ENCODE measurements around the gene PRDM5.
"Not testable (repeated sequence)": the region's sequence is repeated elsewhere in the genome, so short reads cannot be mapped to it uniquely, and the experiment has no call there.

The PRDM5 gene

GRCh38 chr4:120741636-120742035 lies 180.9 kb downstream of the PRDM5 start:
- DNase-seq = not testable (repeated sequence)

- DNase-seq = no peak
These were observed 186.2 kb downstream of the PRDM5 start for GRCh38 chr4:120736312-120736711.

GRCh38 chr4:120733968-120734367 lies 188.6 kb downstream of the PRDM5 start:
- peak; percentile 54 for DNase-seq

GRCh38 chr4:120733054-120733453 lies 189.5 kb downstream of the PRDM5 start:
- DNase-seq = no peak

GRCh38 chr4:120731561-120731960 lies 191.0 kb downstream of the PRDM5 start:
- DNase-seq = no peak

GRCh38 chr4:120730777-120731320 lies 191.7 kb downstream of the PRDM5 start:
- DNase-seq = no peak

- no peak for DNase-seq
These were observed 193.4 kb downstream of the PRDM5 start for GRCh38 chr4:120728892-120729675.

- no peak for DNase-seq
These were observed 196.6 kb downstream of the PRDM5 start for GRCh38 chr4:120725639-120726580.

GRCh38 chr4:120724656-120725055 lies 197.9 kb downstream of the PRDM5 start:
- no peak for DNase-seq

GRCh38 chr4:120723986-120724385 lies 198.5 kb downstream of the PRDM5 start:
- DNase-seq = no peak

- DNase-seq = no peak
These were observed 199.4 kb downstream of the PRDM5 start for GRCh38 chr4:120723105-120723504.

GRCh38 chr4:120722655-120723054 lies 199.9 kb downstream of the PRDM5 start:
- DNase-seq = no peak

GRCh38 chr4:120720354-120720934 lies 202.1 kb downstream of the PRDM5 start:
- DNase-seq = peak; percentile 25

GRCh38 chr4:120718979-120719566 lies 203.5 kb downstream of the PRDM5 start:
- DNase-seq = peak; percentile 67

GRCh38 chr4:120716346-120716745 lies 206.2 kb downstream of the PRDM5 start:
- DNase-seq = no peak

- no peak for DNase-seq
These were observed 208.0 kb downstream of the PRDM5 start for GRCh38 chr4:120714417-120715010.

- DNase-seq = no peak
These were observed 212.5 kb downstream of the PRDM5 start for GRCh38 chr4:120709991-120710390.

- DNase-seq = no peak
These were observed 218.0 kb downstream of the PRDM5 start for GRCh38 chr4:120704538-120704937.

- DNase-seq = no peak
These were observed 218.6 kb downstream of the PRDM5 start for GRCh38 chr4:120703908-120704307.

GRCh38 chr4:120699354-120699753 lies 223.2 kb downstream of the PRDM5 start:
- DNase-seq = no peak

GRCh38 chr4:120694973-120695372 lies 227.6 kb downstream of the PRDM5 start:
- peak; percentile 5 for DNase-seq

- DNase-seq = no peak
These were observed 228.7 kb downstream of the PRDM5 start for GRCh38 chr4:120693816-120694215.

All from RPMI8226 (cell line).